HG03442 (cell line): ENCODE data around the gene RAB5A.
"Not testable (repeated sequence)": the region's sequence is repeated elsewhere in the genome, so short reads cannot be mapped to it uniquely, and the experiment has no call there.

Source experiments
- ATAC-seq: cut with Tn5 transposase; IDR thresholded peaks from one replicate; pipeline ENCODE4 v1.9.1; 2021; ENCODE audit warnings: mild to moderate bottlenecking, moderate library complexity; ENCODE audit not compliant: unreplicated experiment

RAB5A gene

GRCh38 chr3:20023623-20024405 is 76.9 kb downstream of the RAB5A start:
- no peak for ATAC-seq

- no peak for ATAC-seq
These were observed 80.2 kb downstream of the RAB5A start for GRCh38 chr3:20027136-20027535.

GRCh38 chr3:20028905-20029331 is 82.0 kb downstream of the RAB5A start:
- ATAC-seq: no peak

- not testable (repeated sequence) for ATAC-seq
These were observed 85.0 kb downstream of the RAB5A start for GRCh38 chr3:20031939-20032338.
